HTERT RPE-1 (cell line): ENCODE data around the gene PGAM1.
"Not testable (repeated sequence)": the region's sequence is repeated elsewhere in the genome, so short reads cannot be mapped to it uniquely, and the experiment has no call there.

Experiments
- in situ Hi-C: fragments of 300-500 bp; cut with MboI; formaldehyde crosslinking; loops from 4 replicates; pipeline ENCODE4 v1.14.3; 2020; ENCODE audit warnings: low sequenced_read_pairs

The PGAM1 gene

DNA sequence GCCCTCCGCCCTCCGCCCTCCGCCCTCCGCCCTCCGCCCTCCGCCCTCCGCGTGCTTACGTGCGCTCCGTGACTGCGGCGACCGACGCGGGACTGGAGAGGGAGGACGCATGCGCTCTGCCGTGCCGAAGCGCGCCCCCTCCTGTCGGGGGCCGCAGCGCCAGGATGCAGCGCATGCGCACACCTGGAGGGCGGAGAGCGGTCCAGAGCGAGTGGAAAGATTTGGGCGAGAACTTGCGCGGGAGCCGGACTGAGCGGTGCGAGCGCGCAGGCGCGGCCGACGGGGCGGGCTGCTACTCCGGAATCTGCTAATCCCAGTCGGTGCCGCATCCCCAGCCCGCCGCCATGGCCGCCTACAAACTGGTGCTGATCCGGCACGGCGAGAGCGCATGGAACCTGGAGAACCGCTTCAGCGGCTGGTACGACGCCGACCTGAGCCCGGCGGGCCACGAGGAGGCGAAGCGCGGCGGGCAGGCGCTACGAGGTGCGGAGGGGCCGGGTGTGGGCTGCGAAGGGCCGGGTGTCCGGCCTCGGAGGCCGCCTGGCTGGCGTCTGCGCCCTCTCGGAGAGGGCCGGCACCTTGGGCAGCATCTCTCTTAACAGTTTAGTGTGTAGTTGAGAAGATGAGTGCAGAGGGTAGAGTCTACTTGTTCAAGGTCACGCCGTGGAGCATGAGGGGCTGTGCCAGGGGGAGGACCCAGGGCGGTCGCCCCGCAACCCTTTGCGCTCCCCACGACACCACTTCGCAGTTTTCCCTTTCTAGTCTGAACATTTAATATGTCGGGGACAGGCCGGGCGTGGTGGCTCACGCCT, at the start of gene PGAM1:
Gene PGAM1 (plus strand): TSS at position 228 of the 812 bp plus-strand sequence. CDS start 117 bp downstream, at position 345.
- in situ Hi-C loops = no loop called here

DNA sequence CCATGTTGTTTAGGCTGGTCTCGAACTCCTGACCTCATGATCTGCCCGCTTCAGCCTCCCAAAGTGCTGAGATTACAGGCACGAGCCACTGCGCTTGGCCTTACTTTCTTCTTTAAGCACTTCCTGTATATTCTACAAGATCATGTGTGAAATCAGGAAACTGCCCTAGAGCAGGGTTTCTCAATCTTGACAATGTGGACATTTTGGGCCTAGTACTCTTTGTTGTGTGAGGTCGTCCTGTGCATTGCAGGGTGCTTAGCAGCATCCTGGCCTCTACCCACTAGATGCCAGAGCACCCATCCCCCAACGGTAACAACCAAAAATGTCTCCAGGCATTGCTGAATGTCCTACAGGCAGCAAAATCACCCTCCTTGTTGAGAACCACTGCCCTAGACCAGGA, 49.6 kb upstream of the PGAM1 start:
- in situ Hi-C loops = no loop called here

DNA sequence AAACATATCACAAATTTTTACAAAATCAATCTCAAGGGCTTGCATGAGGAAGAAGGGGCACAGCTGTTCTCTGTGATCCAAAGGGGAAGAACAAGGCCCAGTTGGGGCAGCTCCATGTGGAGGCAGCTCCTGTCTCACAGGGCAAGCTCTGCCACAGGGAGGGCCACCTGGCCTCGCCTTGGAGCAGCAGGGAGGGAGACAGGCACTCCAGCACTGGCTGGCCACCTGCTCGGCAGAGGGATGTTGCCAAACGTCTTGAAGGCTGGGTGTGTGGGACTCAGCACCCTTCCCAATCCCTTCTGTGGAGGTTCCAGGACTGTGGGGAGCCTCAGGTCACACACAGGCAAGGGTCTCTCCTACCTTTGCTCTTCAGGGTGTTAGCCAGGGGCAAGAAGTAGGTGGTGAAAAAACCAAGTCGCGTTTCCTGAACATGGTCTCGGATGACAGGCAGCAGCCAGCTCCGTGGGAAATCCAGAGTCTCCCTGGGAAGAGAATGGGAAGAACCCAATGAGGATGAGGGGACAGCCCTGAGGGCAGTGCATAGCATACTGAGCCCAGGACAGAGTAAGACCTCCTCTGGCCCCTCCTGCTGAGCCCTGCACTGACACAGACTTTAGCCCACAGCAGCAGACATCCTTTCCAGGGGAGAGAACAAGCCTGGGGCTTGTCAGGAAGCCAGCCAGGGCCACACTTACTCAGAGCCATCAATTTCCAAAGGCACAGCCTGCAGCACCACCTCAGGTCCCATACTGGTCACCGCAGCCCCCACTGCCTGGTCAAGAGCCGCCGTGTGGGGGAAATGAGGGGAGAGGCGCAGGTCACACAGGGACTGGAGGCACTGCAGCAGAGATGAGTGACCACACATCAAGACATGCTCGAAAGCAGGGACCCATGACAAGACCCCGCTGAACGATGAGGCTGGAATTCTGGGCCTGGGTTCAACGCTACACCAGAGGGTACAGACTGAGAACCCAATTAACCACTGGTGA, 46.8 kb upstream of the PGAM1 start:
- in situ Hi-C loops = no loop called here

DNA sequence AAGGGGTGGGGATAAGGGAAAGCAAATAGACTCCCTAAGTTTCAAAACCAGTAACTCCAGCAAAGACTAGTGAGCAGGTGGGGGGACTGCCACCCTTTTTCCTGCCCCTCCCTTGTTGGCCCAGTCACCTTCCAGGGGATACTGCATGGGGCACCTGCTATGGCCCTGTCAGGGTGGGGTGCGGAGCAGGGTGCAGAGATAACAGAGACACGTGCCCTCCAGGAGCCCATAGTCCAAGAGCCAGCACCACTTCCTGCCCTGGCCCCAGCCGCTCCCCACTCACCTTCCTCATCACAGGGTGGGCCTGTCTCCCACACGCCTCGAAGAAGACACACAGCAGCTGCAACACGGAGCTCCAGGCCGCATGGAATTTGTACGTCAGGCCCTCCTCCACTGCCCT, 45.5 kb upstream of the PGAM1 start:
- in situ Hi-C loops = no loop called here

DNA sequence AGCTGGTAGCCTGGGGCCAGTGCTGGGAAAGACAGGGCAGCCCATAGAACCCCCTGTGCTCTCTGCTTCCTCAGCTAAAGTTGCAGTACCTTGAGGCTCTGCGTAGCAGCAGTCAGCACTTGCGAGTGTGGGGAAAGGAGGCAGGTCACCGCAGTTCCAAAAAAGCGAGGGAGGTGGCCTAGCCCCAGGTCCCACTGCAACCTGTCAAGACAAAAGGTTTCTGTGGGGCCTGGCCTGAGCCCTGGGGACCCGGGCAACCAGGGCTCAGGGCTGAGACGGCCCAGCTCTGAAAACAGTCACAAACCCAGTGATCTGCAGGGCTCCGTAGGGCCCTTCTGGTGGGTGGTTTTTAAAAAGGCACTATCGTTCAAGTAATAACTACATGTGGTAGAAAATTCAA, 44.4 kb upstream of the PGAM1 start:
- in situ Hi-C loops = no loop called here

DNA sequence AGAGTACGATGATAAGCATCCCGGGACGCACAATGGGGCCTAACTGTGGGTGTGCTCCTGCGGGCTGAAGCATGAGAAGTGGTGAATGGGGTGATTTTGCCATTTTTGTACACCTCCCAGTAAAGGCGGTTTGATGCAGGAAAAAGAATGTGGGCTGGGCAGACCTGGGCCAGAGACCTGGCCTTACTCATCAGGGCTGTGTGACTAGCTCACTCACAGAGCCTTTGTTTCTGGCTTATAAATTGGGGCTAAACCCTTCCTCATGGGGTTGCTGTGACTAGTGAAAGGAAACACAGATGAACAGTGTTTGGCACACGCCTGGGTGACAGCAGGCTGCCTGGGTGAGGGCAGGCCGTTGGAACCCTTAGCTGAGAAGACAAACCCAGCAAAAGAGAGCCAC, 42.8 kb upstream of the PGAM1 start:
- in situ Hi-C loops = no loop called here

DNA sequence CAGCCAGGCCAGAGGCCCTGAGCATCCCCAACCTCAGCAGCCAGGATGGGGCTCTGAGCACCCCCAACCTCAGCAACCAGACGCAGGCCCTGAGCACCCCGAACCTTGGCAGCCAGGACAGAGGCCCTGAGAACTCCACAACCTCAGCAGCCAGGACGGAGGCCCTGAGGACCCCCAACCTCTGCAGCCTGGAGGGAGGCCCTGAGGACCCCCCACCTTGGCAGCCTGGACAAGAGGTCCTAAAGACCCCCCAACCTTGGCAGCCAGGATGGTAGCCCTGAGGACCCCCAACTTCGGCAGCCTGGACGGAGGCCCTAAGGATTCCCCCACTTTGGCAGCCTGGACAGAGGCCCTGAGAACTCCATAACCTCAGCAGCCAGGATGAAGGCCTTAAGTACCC, 41.8 kb upstream of the PGAM1 start:
- in situ Hi-C loops = no loop called here

DNA sequence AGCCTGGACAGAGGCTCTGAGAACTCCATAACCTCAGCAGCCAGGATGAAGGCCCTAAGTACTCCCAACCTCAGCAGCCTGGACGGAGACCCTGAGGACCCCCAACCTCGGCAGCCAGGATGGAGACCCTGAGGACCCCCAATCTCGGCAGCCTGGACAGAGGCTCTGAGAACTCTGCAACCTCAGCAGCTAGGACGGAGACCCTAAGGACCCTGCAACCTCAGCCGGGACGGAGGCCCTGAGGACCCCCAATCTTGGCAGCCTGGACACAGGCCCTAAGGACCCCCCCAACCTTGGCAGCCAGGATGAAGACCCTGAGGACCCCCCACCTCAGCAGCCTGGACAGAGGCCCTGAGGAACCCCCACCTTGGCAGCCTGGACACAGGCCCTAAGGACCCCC, 41.4 kb upstream of the PGAM1 start:
- in situ Hi-C loops = no loop called here

DNA sequence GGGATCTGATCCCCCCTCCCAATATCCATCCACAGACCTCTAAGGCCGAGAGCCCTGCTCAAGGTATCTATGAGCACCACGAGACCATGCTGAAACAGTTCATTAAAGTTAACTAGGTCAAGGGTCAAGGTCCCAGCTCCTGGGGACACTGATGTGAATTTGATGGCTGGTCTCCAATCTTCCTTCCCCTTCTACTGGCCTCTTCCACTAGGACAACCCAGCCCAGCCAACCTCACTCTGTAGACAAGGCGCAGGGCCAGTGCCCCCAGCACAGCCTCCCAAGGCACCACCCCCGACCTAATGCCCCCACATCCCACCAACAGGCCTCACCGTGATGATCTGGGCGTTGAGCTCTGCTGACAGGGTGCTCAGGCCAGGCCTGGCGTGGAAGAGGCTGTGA, 40.4 kb upstream of the PGAM1 start:
- in situ Hi-C loops = no loop called here

DNA sequence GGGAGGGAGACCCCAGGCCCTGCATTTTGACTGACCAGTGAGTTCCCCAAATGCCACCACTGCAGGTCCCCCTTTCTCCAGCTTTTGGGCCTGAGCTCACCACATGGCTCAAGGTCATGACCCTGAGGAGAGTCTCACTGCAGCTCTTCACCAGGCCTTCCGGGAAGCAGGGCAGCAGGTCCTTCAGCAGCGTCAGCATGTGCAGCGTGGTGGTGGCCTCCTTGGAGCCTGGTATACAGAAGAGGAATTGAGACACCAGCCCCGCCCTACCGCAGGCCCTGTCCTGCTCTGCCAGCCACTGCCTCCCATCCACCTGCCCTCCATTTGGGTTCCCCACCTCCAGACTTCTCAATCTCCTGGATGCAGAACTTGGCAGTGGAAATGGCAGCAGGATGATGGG, 37.8 kb upstream of the PGAM1 start:
- in situ Hi-C loops = no loop called here

DNA sequence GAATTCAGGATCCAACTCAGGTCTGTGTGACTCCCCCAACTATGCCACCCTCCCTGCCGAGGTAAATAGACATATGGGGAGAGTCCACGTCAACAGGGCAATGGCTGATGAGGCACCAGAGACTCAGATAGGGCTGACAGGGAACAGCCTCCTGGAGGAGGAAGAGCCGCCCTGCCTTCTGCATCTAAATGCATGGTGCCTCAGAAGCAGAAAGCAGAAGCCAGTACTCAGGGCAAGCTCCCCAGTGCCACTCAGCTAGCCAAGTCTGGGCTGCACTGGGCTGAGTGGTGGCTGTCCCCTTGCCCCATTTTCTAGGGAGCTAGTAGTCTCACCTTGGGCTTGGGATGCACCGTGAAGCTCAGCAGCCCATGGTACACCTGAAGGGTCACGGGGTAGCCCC, 35.9 kb upstream of the PGAM1 start:
- in situ Hi-C loops = no loop called here

DNA sequence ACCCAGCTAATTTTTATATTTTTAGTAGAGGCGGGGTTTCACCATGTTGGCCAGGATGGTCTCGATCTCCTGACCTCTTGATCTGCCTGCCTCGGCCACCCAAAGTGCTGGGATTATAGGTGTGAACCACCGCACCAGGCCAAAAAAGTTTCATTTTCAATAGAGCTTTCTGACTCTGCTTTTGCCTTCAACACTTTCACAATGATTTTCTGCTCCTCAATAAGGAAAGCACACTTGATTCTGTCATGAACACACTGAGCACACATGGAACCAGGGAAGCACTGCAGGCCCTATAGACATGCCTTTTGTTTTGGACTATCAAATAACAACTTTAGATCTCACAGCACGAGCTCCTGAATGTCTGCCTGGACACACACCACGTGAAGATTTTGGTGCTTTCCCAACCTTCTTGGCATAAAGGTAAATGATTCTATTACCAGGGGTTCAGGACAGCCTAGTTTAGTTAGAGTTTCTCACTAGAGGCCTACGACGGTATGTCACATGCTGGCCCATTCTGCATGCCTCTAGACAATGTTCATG, 32.9 kb upstream of the PGAM1 start:
- in situ Hi-C loops = no loop called here

DNA sequence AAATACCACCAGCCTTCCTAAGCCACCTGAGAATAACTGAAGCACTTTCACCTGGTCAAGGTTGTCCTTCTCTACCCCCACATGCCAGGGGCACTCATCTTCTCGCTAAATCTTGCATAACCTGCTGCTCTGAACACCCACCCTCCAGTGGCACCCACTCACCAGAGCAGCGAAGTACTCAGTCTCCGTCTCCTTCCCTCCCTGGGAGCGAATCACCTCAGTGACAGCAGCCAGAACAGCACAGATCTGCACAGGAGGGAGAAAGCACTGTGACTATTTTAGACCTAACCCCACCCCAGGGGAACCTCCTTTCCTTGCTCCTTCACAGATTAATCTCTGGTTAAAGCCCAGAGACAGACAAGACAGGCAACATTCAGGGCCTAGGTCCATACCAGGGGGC, 29.9 kb upstream of the PGAM1 start:
- in situ Hi-C loops = no loop called here

DNA sequence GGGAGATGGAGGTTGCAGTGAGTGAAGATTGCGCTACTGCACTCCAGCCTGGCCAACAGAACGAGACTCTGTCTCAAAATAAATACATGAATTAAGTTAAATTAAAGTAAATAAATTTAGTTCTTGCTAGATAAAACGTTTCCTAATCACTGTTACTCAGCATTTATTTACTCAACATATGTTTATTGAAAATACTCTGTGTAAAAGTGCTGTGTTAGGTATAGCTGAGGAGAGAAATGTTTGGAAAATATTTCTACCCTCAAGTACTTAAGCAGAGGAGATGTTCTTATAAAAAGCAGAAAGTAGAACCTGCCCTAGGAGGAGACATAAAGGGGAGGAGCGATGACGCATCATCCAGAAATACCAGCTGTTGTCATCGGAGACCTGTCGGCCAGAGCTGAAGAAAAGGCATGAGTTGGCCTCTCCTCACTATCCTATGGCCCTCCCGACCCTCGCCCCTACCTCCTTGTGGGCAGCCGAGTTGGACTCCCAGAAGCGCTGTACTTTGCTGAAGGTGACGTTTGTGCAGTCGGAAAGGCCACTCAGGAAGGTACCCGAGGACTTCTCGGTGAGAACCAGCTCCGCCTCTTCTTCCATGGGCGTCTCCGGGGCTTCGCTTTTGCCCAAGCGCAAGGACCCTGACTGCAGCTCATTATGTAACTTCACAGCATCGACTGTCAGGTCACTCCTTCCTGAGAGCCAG, 26.0 kb upstream of the PGAM1 start:
- in situ Hi-C loops = no loop called here

DNA sequence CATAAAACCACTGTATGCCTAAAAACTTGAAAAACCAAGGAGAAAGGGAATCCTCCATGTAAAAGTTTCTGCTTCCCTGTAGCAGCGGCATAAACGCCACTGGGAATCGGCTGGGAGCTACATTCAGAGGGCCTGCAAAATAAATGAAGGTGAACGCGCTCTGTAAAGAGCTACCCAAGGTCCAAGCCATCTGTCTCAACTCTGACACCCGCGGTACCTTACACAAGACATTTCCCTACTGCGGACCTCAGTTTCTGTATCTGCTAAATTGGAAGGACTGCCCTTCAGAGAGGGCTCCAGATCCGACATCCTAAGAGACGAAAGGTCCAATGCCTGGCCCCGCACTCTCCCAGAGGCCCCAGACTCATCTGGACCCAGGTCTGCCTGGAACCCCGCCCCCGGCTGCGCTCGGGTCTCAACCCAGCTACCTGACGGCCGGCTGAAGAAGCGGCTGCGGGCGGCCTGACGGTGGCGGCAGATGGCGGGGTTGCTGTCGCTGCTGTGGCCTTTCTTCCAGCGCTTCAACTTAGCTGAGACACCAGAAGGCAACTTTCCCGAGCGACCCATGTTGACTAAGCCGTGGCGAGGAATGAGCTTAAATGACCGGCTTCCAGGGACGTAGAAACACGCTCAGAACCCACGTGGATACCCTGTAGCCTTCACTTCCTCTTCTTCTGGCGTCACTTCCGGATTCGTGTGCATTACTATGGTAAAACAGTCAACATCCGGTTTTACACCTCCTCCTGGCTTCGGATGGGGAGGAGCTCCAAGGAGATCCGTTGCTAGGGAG, 25.1 kb upstream of the PGAM1 start, which contains the start of gene RRP12:
Gene RRP12 (minus strand): TSS at position 676 of the 790 bp plus-strand sequence. CDS start 109 bp downstream, at position 567.
- in situ Hi-C loops = no loop called here

DNA sequence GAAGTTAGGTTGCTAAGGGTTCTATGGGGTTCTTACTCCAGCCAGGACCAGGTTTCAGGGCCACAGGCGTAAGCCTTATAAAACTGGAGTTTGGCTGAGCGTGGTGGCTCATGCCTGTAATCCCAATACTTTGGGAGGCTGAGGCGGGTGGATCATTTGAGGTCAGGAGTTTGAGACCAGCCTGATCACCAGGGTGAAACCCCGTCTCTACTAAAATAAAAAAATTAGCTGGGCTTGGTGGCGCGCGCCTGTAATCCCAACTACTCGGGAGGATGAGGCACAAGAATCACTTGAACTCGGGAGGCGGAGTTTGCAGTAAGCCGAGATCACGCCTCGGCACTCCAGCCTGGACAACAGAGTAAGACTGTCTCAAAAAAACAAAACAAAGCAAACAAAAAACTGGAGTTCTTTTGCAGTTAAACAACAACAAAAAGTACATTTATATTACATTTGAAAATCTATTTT, 24.5 kb upstream of the PGAM1 start:
- in situ Hi-C loops = no loop called here

DNA sequence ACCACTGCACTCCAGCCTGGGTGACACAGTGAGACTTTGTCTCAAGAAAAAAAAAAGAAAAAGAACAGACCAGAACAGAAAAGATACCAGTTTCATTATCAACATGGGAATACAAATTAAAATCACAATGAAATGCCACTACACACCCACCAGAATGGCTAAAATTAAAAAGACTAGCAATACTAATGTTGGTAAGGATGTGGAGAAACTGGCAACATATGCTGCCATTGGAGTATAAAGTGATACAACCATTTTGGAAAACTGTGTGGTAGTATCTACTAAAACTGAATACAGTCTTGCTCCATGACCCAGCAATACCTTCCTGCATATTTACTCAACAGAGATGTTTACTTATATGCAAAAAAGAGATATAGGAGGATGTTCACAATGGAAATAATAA, 21.9 kb upstream of the PGAM1 start:
- in situ Hi-C loops = no loop called here

DNA sequence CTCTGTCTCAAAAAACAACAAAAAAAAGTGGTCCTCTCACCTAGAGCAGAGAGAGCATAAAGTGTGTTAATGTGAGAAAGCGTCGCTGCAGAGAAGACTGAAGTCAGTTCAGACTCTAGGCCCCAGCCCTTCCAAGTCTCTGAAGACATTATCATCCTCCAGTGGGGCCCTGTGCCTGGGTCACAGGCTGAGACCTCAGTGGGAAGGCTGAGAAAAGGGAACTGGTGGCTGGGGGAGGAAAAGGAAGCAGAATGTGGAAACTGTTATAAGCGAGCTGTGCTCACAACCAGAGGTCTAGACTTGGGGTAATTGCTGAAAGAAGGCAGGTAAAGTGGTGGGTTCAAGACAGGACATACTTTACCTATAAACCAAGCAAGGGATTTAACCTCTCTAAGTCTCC, 19.9 kb upstream of the PGAM1 start:
- in situ Hi-C loops = no loop called here

DNA sequence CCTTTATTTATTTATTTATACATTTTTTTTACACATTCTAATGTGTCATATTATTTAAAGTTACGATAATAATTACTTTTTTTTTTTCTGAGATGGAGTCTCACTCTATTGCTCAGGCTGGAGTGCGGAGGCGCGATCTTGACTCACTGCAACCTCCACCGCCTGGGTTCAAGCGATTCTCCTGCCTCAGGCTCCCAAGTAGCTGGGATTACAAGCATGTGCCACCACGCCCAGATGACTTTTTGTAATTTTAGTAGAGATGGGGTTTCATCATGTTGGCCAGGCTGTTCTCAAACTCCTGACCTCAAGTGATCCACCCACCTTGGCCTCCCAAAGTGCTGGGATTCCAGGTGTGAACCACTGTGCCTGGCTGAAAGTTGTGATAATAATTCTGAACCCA, 19.5 kb upstream of the PGAM1 start:
- in situ Hi-C loops = not testable (repeated sequence)
